GM18508 (cell line): ENCODE measurements around the gene EEIG1.
A peak's percentile ranks its signal among the peaks of the same experiment; 100 is the strongest.

Experiments
- ATAC-seq: cut with Tn5 transposase; IDR thresholded peaks from one replicate; pipeline ENCODE4 v1.9.1; 2021; ENCODE audit warnings: moderate number of reproducible peaks; ENCODE audit not compliant: insufficient read depth, unreplicated experiment

The EEIG1 gene

DNA sequence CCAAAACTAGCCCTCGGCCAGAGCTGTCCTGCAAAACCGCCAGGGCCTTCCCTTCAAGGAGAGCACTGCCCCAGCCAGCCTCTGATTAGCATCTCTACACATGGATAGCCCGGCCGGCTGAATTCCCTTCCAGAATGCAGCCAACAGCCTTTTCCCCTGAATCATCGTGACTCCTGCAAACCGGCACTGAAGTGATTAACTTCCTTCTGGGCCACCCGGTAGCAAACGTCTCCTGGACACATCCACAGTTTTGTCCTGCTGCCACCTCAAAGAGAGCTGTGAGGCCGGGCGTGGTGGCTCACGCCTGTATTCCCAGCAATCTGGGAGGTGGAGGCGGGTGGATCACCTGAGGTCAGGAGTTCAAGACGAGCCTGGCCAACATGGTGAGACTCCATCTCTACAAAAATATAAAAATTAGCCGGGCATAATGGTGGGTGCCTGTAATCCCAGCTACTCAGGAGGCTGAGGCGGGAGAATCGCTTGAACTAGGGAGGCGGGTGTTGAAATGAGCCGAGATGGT is 21.1 kb upstream of the EEIG1 start:
- ATAC-seq = no peak

DNA sequence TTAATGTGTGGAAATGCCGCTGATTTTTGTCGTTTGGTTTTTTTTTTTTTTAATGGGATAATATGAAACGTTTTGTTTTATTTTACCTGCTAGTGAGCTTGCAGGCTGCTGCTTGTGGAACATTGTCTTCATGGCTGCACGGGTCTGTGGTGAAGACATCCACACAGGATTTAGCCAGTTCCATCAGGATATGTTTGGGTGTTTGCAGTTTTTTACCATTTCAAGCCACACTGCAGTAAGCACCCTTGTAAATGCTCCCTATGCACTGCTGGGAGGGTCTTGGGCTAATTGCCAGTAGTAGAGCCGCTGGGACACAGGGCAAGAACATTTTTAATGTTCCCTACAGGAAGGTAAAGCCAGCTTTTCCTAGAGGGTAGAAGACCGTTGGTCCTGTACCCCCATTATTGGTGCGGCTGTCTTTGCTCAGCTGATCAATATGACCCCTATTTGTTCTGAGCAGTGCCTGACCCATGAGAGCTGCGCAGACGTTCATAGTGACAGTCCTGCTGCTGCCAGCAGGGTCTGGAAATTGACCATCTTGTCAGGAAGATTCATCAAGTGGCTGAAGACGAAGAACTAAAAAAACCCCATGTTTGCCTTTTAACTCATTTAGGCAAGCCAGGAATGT is 20.5 kb upstream of the EEIG1 start:
- ATAC-seq = no peak

DNA sequence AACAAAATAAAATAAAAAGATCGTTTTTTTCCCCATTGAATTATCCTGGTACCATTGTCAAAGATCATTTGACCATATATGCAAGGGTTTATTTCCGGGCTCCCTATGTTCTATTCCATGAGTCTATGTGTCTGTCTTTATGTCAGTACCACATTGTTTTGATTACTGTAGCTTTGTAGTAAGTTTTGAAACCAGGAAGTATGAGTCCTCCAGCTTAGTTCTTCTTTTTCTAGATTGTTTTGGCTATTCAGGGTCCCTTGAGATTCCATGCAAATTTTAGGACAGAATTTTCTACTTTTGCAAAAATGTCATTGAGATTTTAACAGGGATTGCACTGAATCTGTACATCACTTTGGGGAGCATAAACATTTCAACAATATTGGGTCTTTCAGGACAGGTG is 18.7 kb upstream of the EEIG1 start:
- ATAC-seq = no peak

DNA sequence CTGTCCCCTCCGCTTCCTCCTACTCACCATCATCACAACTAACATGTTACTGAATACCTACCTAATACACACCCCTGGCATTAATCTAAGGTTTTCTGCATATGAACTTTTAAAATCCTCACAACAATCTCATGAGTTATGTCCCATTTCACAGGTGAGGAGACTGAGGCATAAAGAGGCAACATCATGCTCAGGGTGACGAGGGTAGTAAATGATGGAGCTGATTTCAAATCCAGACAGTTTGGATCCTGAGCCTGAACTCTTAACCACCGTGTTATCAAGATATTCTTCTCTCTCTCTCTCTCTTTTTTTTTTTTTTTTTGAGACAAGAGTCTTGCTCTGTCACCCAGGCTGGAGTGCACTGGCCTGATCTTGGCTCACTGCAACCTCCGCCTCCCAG is 12.9 kb upstream of the EEIG1 start:
- ATAC-seq = no peak

DNA sequence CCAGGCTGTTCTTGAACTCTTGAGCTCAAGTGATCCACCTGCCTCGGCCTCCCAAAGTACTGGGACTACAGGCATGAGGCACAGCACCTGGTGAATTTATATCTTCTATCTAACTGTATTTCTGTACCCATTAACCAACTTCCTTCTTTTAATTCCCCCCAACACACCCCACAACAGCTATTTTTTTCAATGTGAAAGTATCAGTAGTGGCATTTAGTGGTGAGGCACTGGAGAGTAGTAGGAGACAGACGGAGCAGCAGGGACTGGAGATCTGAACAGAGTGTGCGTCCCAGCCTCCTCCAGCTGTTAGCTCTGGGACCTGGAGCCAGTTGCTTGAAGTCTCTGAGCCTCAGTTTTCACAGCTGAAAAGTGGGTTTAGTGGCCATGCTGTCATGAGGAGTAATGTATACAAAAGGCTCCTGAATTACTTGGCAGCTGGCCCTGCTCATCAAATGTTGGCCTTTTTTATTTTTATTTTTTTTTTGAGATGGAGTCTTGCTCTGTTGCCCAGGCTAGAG is 11.0 kb upstream of the EEIG1 start:
- no peak for ATAC-seq

DNA sequence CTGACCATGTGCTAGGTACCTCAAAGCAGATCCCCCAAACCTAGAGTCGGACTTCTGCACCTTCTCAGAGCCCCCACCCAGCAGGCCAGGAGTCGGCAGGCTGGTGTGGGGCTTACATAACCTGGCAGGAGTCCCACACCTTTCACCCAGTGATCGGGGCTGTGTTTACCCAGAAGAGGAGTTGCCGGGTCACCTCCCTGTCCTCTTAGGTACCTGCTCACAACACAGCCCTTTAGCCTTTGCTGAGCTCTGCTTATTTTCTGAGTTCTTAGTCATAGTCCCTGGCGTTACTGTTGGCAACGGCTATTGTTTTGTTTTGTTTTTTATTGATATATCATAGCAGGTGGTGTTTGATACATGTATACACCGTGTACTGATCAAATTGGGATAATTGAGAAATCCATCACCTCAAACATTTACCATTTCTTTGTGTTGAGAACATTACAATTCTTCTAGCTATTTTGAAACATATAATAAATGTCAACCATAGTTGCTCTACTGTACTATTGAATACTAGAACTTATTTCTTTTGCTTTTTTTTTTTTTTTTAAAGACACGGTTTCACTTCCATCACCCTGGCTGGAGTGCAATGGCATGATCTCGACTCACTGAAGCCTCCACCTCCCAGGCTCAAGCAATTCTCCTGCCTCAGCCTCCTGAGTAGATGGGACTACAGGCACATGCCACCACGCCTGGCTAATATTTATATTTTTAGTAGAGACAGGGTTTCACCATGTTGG is 10.4 kb upstream of the EEIG1 start:
- ATAC-seq = no peak

DNA sequence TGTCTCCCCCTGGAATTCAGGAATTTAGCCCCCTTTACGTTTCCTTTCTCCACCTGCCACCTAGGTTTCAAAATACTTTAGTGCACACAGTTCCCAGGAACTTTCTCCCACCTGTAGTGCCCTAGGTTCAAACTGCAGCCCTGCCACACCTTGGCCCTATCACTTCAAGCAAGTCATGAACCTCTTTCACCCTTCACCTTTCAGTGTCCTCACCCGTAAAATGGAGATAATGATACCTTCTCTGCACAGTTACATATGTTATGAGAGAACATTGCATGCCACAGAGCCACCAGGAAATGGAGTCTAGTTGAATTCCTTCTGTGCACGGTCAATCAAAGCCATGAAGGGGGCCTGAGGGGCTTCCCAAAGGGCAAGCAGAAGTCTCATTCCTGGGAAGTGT is 9.8 kb upstream of the EEIG1 start:
- no peak for ATAC-seq

DNA sequence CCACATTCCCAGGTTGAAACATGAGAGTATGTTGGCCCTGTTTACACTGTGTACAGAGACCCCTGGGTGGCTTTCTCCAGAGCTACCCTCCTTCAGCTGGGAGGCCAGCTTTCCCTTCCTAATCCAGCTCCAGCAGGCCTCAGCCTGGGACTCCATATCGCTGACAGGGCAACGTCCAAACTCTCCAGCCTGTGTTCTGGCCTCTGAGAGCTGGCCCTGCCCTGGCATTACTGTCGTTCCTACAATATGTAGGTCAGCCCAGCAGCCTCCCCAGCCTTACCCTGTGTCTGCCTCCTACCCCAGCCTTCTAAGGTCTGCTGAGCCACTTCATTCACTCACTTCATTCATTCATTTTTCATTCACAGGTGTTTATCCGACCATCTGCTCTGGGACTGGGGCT is 8.3 kb upstream of the EEIG1 start:
- no peak for ATAC-seq

DNA sequence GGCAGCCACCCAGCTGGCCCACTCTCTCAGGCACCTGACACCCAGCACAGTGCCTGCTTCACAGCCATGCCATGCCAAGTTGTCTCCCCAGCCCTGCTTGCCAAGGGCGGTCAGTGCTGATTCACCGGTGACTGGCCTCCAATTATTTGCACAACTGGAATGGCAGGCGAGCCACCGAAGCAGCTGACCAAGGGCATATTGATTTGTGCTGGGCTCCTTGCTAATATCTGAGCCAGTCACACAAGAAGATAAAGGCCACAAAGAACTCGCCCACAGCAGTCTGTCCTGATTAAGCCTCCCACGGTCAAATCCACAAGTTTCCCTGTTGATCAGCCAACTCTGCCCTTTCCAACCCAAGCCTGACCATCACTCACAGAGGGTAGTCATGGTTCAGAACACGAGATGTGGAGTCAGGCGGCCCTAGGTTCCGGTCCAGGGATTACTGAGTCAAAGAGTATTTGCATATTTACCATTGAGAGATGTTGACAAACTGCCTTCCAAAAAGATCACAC is 6.4 kb upstream of the EEIG1 start:
- no peak for ATAC-seq

DNA sequence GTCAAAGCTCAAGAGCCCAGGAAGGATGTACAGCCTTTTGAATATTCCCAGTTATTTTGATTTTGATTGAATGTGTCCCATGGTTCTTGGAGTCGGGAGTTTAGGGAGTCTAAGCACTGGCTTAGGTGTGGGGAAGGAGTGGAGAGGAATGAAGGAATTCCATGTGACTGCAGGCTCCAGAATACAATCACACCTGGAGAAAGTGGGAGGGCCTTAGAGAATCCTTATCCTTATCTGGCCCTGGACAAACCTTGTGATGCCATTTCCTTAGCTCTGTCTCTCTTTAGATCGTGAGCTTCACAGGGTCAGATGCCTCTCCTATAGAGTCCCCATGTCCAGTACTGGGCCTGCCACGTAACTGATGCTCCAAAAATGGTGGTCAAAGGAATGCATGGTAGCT is 4.2 kb upstream of the EEIG1 start:
- no peak for ATAC-seq

DNA sequence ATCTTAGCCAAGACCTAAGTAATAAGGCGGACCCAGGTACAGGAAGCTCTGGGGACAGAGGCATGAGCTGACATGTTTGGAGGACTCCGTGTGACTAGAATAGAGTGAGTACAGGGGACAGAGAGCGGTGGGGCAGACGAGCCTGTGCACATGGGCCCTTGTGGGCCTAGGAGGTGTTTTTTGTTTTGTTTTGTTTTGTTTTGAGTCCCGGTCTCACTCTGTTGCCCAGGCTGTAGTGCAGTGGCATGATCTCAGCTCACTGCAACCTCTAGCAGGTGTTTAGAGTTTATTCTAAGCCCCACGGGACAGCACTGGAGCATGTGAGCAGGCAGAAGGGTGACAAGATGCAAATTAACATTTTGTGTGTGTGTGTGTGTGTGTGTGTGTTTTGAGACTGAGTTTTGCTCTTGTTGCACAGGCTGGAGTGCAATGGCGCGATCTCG is 3.1 kb upstream of the EEIG1 start:
- peak; percentile 33 for ATAC-seq

DNA sequence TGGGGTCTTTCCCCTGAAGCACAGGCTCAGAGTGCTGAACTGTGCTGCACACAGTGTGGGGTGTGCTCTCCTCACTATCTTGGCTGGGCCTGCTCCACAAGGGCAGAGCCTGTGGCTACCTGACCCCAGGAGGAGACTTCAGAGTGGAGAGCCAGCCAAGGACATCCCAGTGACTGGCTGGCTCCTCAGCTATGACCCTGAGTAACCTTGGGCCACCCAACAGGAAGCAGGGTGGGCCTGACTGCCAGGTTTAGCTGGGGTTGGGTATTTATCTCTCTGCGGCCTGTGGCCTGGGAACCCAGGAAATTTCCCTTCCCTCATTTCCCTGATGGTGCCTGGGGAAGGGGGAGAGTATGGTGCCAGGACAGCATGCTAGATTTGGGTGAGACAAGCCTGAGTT is 2.1 kb upstream of the EEIG1 start:
- ATAC-seq = no peak

DNA sequence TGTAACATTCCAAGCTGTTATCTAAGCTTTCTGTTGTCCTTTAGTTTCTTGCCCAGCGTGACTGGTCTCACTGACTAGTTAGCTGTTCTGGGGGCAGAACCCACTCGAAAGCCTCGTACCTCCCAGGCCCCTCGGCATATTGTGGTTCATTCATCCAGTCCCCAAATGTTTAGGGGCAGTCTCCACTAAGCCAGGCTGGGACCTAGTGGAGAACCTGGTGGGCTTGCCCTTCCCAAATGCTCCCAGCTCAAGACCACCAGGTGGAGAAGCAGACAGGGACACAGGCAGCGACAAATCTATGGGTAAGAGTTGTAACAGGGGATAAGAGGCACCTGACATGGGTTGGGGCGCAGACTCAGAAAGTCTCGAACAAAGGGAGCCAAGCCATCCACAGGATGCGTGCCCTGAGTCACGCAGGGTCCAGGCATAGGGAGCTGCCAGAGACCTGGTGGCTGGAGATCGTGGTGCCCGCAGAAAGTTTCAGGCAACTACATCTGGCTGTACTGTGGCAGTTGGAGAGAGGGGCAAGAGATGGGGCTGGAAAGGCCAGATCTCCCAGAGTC is 851 bp upstream of the EEIG1 start:
- no peak for ATAC-seq

DNA sequence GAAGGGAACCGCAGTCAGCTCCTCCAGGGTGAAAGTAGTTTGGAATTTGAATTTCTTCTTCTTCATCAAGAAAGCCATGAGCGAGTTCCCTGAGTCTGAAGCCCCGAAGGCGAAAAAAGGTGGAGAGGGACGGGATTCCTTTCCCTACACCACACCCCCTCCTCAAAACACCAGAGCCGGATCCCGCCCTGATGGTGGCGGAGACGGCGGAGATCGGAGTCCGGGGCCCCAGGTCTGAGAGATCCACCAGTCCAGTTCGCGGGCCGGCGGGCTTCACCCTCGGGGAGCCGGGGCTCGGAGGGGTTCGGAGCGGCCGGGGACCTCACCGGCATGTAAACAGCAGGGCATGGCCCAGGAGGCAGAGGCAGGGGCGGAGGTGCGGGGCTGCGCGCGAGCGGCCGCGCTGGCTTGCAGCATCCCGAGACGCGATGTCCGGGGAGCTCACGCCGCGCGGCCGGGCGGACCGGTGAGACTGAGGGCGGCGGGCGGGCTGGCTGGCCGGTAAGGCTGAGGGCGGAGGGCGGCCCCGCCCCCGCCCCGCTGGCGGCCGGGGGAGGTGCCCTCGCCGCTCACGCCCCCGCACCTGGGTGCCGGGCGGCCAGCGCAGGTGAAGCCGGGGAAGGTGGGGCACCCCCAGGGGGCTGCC is 606 bp downstream of the EEIG1 start:
- no peak for ATAC-seq

DNA sequence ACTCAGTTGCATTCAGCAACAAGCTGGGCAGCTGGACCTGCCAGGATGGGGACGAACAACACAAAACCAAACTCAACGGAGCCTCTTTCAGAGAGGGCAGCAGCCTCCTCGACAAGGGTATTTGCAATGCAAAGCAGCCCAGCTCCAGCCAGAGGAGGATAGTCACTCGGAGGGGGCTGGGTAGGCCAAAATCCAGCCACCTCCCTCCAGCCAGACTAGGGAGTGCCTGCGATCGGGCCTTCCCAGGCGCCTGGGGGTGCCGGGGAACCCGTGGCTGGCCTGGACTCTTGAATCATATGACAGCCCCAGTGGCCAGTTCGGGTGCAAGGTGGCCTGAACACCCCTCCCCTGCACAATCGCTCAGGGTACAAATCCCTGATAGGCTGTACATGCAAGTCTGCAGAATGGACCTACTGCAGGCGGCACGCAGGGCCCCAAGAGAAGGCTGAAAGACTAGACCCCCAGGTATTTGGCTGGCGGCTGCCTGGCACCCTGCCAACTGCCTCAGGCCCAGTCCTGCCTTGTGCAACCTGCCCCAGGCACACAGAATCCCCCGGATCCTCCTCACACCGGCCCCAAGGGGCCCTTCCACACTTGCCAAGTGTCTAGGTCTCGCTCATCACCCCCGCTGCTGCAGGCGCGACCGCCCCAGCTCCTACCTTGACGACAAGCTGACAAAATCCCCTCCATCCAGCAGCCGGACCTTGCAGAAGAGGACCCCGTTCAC is 1.3 kb downstream of the EEIG1 start:
- no peak for ATAC-seq

DNA sequence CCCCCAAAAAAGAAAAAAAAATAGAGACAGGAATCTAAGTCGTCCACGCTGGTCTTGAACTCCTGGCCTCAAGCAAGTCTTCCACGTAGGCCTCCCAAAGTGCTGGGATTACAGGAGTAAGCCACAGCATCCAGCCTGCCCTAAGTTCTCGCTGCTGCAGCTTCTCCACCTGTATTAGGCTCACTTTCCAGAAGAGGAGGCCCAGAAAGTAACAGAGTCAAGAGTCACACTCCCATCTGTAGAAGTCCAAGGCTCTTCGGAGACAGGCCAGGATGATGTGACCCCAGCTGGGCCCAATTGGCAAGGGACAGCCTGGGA is 1.8 kb downstream of the EEIG1 start:
- ATAC-seq = no peak

DNA sequence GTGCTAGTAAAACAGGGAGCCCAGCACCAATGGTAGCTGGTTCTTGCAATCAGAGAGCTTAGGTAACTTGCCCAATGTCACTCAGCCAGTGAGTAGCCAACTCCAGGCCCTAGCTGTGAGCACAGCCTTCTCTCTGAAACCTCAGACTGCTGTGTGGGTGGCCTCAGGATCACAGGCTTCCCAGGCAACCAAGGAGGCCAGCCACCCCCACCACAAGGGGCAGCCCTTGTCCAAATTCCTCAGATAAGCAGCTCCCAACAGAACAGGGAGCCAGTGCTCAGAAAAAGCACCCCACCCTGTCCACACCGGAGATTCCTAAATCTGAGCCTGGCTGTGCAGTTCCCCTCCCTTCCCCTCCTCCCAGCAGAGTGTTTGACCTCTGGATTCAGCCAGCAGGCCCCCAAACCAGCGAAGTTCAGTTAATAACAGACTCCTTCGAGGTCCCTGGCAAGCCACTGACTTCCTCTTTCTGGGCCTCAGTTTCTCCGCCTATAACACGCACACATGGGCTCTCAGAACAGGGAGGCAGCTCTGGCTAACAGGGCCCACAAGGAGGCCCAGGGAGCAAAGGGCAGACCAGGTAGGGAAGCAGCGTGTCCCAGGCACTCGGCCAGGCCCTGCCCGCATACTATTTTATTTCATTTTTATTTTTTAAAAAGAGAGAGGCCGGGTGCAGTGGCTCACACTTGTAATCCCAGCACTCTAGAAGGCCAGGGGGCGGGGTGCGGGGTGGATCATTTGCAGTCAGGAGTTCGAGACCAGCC is 2.7 kb downstream of the EEIG1 start:
- ATAC-seq = no peak

DNA sequence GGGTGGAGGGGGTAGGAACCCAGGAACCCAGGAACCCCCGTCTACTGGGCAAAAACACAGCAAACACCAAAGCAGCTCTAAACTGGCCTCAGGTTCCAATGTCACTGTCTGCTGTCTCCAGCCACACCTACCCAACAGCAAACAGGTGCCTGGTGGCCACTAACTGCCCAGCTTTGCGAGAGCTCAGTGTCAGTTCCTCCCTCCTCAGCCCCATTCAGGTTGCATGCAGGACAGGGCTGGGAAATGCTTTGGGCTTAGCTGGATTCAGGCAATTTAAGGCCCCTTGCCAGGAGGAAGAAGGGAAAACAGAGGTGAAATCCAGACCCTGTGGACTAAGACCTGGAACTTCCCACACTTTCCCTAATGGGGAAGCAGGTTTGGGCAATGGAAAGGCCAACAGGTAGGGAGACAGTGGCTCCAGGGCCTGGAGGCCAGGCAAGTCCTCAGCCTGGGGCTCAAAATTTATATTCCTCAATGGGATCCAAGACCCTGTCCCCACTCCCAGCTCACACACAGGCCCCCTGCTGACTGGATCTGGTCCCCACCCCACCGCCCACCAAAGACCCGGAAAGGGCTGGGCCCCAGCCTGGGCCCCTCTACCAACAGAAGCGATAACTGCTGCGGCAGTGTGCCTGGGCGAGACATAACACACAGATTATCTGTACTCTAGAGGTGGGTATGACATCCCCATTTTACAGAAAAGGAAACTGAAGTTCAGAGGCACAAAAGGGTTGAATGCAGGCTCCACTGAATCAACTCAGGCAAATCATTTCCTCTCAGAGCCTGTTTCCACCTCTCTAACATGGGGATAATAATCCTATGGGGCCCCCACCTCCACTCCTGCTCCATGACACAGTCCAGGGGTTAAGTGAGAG is 3.5 kb downstream of the EEIG1 start:
- no peak for ATAC-seq

DNA sequence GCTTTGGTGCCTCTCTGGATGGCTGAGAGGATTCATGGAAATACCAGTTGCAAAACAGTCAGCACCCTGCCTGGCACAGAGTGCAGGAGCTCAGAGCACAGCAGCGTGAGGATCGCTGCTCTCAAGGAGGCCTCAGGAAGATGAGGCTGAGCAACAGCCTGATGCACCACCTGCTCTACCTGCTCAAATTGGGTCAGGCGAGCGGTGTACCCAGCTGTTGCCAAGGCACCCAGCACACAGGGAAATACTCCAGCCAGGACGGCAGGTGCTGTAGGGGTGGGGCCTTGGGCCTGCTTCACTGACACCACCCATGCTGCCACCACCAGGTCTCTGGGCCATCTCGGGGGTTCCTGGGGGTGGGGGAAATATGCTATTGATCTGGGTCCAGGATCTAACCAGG is 4.3 kb downstream of the EEIG1 start:
- ATAC-seq = no peak
